Keratinocyte (primary cell): ENCODE data around the gene NGEF. TPM values are rescaled to one million over a fixed set of nuclear protein-coding genes. Genes with fewer than 3 reads are reported as not detected.

Experiments used
- DNase-seq: peaks from one replicate; pipeline ENCODE4 v3.0.0-alpha.2; 2011; ENCODE audit warnings: low read depth, missing footprints, low spot score
- FAIRE-seq: peaks from 2 replicates; lab custom pipeline; 2011; peaks lifted over from hg19 to GRCh38; lab: Jason Lieb, UNC
- H2AFZ ChIP-seq: 2 replicates; pipeline ENCODE4 v1.6.0; 2012; ENCODE audit warnings: low read length, control low read depth, inconsistent platforms; ENCODE audit not compliant: control insufficient read depth
- H3K27ac ChIP-seq: 2 replicates; pipeline ENCODE4 v1.5.1; 2011; ENCODE audit warnings: low read length; ENCODE audit not compliant: control insufficient read depth, insufficient read depth
- H3K27me3 ChIP-seq: 3 replicates; pipeline ENCODE4 v1.6.0; 2011; ENCODE audit warnings: low read length; ENCODE audit not compliant: control insufficient read depth, insufficient read depth; ENCODE audit errors: extremely low read depth
- H3K36me3 ChIP-seq, 2 experiments: 2 replicates in 1 of 2; 3 replicates in 1 of 2; pipeline ENCODE4 v1.5.1; 2011; ENCODE audit warnings: low read length in 2 of 2, mild to moderate bottlenecking in 1 of 2; ENCODE audit not compliant: control insufficient read depth in 2 of 2, insufficient read depth in 2 of 2; ENCODE audit errors: extremely low read depth in 1 of 2
- H3K4me1 ChIP-seq: 3 replicates; pipeline ENCODE4 v1.5.1; 2011; ENCODE audit warnings: low read length; ENCODE audit not compliant: control insufficient read depth, insufficient read depth; ENCODE audit errors: extremely low read depth
- H3K4me2 ChIP-seq: 3 replicates; pipeline ENCODE4 v1.6.0; 2011; ENCODE audit warnings: low read depth, low read length; ENCODE audit not compliant: control insufficient read depth, insufficient read depth; ENCODE audit errors: extremely low read depth
- H3K4me3 ChIP-seq, 3 experiments: fragments of 200-600 bp in 1 of 3; sonication (generic) in 1 of 3; 2 replicates in 2 of 3; 3 replicates in 1 of 3; pipeline ENCODE4 v1.5.1; 2011 to 2016; ENCODE audit warnings: low read length in 3 of 3, mild to moderate bottlenecking in 3 of 3, control low read depth in 2 of 3, inconsistent platforms in 1 of 3, low read depth in 1 of 3, mixed read lengths in 1 of 3, mixed run types in 1 of 3, moderate library complexity in 1 of 3; ENCODE audit not compliant: control insufficient read depth in 2 of 3, insufficient read depth in 2 of 3; ENCODE audit errors: extremely low read depth in 1 of 3
- H3K79me2 ChIP-seq: 2 replicates; pipeline ENCODE4 v1.6.0; 2012; ENCODE audit warnings: low read length; ENCODE audit not compliant: control insufficient read depth, insufficient read depth
- H3K9ac ChIP-seq: 3 replicates; pipeline ENCODE4 v1.6.0; 2011; ENCODE audit warnings: low read length; ENCODE audit not compliant: control insufficient read depth, insufficient read depth; ENCODE audit errors: extremely low read depth
- H3K9me1 ChIP-seq: 3 replicates; pipeline ENCODE4 v1.6.0; 2011; ENCODE audit warnings: low read length; ENCODE audit not compliant: control insufficient read depth, insufficient read depth; ENCODE audit errors: extremely low read depth
- H3K9me3 ChIP-seq: 2 replicates; pipeline ENCODE4 v1.5.1; 2012; ENCODE audit warnings: low read depth, low read length; ENCODE audit not compliant: control insufficient read depth
- H4K20me1 ChIP-seq: 3 replicates; pipeline ENCODE4 v1.6.0; 2011; ENCODE audit warnings: low read length; ENCODE audit not compliant: control insufficient read depth, insufficient read depth; ENCODE audit errors: extremely low read depth
- CTCF ChIP-seq, 3 experiments: IDR thresholded peaks in 1 of 3; conservative IDR thresholded peaks in 1 of 3; optimal IDR thresholded peaks in 1 of 3; 2 replicates in 2 of 3; 3 replicates in 1 of 3; pipeline versions ENCODE3 to v1.5.1; 2011; ENCODE audit warnings: low read length in 3 of 3, mild to moderate bottlenecking in 3 of 3, moderate library complexity in 2 of 3, control low read depth in 1 of 3, inconsistent platforms in 1 of 3; ENCODE audit not compliant: insufficient read depth in 2 of 3; ENCODE audit errors: extremely low read depth in 1 of 3
- EZH2 ChIP-seq: IDR thresholded peaks from one replicate; pipeline ENCODE4 v1.6.1; 2012; ENCODE audit warnings: inconsistent platforms, mild to moderate bottlenecking, low read length, moderate library complexity
- dilution Hi-C: fragments of 300-500 bp; cut with MboI; formaldehyde crosslinking; loops from one replicate; pipeline ENCODE4 v1.7.0; 2020; ENCODE audit warnings: low sequenced_read_pairs; ENCODE audit not compliant: extremely low pct_ligation_motif_present
- polyA plus RNA-seq, 5 experiments: library from polyadenylated mRNA; depleted of rRNA in 3 of 5; stranded (reverse) in 3 of 5; stranded (forward) in 1 of 5; unstranded in 1 of 5; fragments of >200 nt; gene quantifications; 1 replicate in 1 of 5; 2 replicates in 3 of 5; 3 replicates in 1 of 5; pipeline versions ENCODE4 v1.2.1 to v1.2.3, GENCODE V29; 2011 to 2012; ENCODE audit warnings: missing spikeins in 2 of 5, low read depth in 1 of 5, low replicate concordance in 1 of 5

The NGEF gene
- polyA plus RNA-seq, 1 donor (not counting 4 experiments of a cell fraction or from before 2014, with no cell fraction given): 0.17 TPM

GRCh38 chr2:233051241-233052149 lies 38.4 kb upstream of the NGEF start:
- Histone ChIP-seq H3K79me2 (no peaks in the 10 kb centered on the region), H2AFZ (peak overlapping the region; percentile 69), H3K4me2 (peak overlapping the region; percentile 51), H3K27ac (no peak overlapping the region), H3K9me1 (no peaks in the 10 kb centered on the region), H3K27me3 (peaks cover 13% of the 10 kb centered on the region), H3K4me3 (no peak overlapping the region), H3K36me3 (no peaks in the 10 kb centered on the region), H3K9me3 (no peaks in the 10 kb centered on the region), H4K20me1 (no peaks in the 10 kb centered on the region), H3K9ac (no peak overlapping the region), H3K4me1 (peaks cover 21% of the 10 kb centered on the region)
- peak; percentile 94 for FAIRE-seq
- no peak for DNase-seq
- TF ChIP-seq EZH2 (no peak), CTCF (optimal IDR thresholded peaks at IDR 0.05 in 1 of 3, IDR thresholded peaks at IDR 0.05 in 1 of 3, conservative IDR thresholded peaks at IDR 0.05 in 1 of 3; ENCODE audit: extremely low read depth in 1 of 3, insufficient read depth in 2 of 3, low read length in 3 of 3) (no peak)
- dilution Hi-C loops: no loop called here

- dilution Hi-C loops: no loop called here
- Histone ChIP-seq H3K79me2 (no peaks in the 10 kb centered on the region), H3K4me1 (peaks cover 21% of the 10 kb centered on the region), H3K36me3 (no peaks in the 10 kb centered on the region), H3K4me3 (no peak overlapping the region), H3K9me1 (no peaks in the 10 kb centered on the region), H3K4me2 (no peak overlapping the region), H3K27ac (no peak overlapping the region), H3K9ac (no peak overlapping the region), H3K27me3 (peaks cover 5% of the 10 kb centered on the region), H2AFZ (no peak overlapping the region), H3K9me3 (no peaks in the 10 kb centered on the region), H4K20me1 (no peaks in the 10 kb centered on the region)
- no peak for DNase-seq
- FAIRE-seq: peak; percentile 87
- TF ChIP-seq CTCF (optimal IDR thresholded peaks at IDR 0.05 in 1 of 3, IDR thresholded peaks at IDR 0.05 in 1 of 3, conservative IDR thresholded peaks at IDR 0.05 in 1 of 3; ENCODE audit: extremely low read depth in 1 of 3, insufficient read depth in 2 of 3, low read length in 3 of 3): no peak
- TF ChIP-seq EZH2: no peak
Measured at GRCh38 chr2:233049194-233049761, 36.2 kb upstream of the NGEF start.
